Measurements from ENCODE around the gene SZT2. TPM values are rescaled to one million over a fixed set of nuclear protein-coding genes. Genes with fewer than 3 reads are reported as not detected.

The SZT2 gene
- total RNA-seq, 1 donor from 2014 or later, result 30.0 TPM

DNA sequence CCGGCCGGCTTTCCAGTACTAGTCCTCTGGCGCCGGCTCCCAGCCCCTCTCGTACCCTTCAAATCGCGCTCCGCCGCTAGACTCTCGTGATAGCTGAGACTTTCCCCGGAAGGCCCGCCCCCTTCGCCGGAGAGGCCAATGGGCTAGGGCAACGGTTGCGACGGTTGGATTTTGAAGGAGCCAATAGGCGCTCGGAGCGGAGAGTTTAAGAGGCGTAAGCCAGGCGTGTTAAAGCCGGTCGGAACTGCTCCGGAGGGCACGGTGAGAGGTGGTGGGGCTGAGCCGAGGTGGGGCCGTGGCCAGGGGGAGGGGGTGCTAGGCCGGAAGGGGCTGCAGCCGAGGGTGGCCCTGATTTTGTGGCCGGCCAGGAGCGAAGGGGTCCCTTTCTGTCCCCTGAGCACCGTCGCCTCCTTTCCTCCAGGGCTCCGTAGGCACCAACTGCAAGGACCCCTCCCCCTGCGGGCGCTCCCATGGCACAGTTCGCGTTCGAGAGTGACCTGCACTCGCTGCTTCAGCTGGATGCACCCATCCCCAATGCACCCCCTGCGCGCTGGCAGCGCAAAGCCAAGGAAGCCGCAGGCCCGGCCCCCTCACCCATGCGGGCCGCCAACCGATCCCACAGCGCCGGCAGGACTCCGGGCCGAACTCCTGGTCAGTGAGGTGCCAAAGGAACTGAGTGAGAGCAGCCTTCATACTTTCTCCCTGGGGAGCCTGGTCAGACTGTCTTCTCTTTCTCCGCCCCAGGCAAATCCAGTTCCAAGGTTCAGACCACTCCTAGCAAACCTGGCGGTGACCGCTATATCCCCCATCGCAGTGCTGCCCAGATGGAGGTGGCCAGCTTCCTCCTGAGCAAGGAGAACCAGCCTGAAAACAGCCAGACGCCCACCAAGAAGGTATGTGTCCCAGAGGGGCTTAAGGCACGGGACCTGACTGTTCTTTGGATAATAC is 30.7 kb upstream of the SZT2 start, which contains the start of gene CDC20:
Gene CDC20 (plus strand): TSS at position 236 of the 948 bp plus-strand sequence. CDS start 235 bp downstream, at position 471.
- Mint-ChIP-seq H3K4me1 (ENCODE audit: low read depth, unreplicated experiment) (peaks cover 2% of the 10 kb centered on the region), H3K27ac (ENCODE audit: unreplicated experiment) (peak within 1 kb of the TSS; percentile 94), H3K36me3 (ENCODE audit: low read depth, unreplicated experiment) (peaks cover 18% of the 10 kb centered on the region), H3K9me3 (ENCODE audit: unreplicated experiment) (no peaks in the 10 kb centered on the region), H3K4me3 (ENCODE audit: unreplicated experiment) (peak within 1 kb of the TSS; percentile 92), H3K27me3 (ENCODE audit: low read depth, unreplicated experiment) (no peaks in the 10 kb centered on the region)
- TF ChIP-seq, protein P1, sequence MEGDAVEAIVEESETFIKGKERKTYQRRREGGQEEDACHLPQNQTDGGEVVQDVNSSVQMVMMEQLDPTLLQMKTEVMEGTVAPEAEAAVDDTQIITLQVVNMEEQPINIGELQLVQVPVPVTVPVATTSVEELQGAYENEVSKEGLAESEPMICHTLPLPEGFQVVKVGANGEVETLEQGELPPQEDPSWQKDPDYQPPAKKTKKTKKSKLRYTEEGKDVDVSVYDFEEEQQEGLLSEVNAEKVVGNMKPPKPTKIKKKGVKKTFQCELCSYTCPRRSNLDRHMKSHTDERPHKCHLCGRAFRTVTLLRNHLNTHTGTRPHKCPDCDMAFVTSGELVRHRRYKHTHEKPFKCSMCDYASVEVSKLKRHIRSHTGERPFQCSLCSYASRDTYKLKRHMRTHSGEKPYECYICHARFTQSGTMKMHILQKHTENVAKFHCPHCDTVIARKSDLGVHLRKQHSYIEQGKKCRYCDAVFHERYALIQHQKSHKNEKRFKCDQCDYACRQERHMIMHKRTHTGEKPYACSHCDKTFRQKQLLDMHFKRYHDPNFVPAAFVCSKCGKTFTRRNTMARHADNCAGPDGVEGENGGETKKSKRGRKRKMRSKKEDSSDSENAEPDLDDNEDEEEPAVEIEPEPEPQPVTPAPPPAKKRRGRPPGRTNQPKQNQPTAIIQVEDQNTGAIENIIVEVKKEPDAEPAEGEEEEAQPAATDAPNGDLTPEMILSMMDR (IDR thresholded peaks at IDR 0.05; ENCODE audit: insufficient read depth, low read depth, low read length), result no peak
- no peak for TF ChIP-seq EZH2 (IDR thresholded peaks at IDR 0.05; ENCODE audit: insufficient read depth, low read length)
- Histone ChIP-seq H3K4me3 (ENCODE audit: insufficient read depth, low read depth, low read length) (peak within 1 kb of the TSS; percentile 79), H3K4me2 (ENCODE audit: low read length) (peak within 1 kb of the TSS; percentile 92), H3K27ac (ENCODE audit: low read depth, low read length) (peak within 1 kb of the TSS; percentile 72), H4K20me1 (ENCODE audit: insufficient read depth, low read length) (peaks cover 36% of the 10 kb centered on the region), H3K4me1 (ENCODE audit: insufficient read depth, low read length) (peaks cover 29% of the 10 kb centered on the region), H3K9me3 (ENCODE audit: insufficient read depth, low read depth, low read length) (no peaks in the 10 kb centered on the region), H3K27me3 (ENCODE audit: insufficient read depth, low read length) (no peaks in the 10 kb centered on the region), H3K79me2 (ENCODE audit: insufficient read depth, low read length) (peaks cover 50% of the 10 kb centered on the region), H2AFZ (ENCODE audit: low read depth, low read length) (peak within 1 kb of the TSS; percentile 71), H3K36me3 (ENCODE audit: insufficient read depth, low read length) (peaks cover 34% of the 10 kb centered on the region), H3K9ac (ENCODE audit: low read length) (peak within 1 kb of the TSS; percentile 88)
- FAIRE-seq (no peak), DNase-seq (ENCODE audit: low read depth) (peak; percentile 83)

DNA sequence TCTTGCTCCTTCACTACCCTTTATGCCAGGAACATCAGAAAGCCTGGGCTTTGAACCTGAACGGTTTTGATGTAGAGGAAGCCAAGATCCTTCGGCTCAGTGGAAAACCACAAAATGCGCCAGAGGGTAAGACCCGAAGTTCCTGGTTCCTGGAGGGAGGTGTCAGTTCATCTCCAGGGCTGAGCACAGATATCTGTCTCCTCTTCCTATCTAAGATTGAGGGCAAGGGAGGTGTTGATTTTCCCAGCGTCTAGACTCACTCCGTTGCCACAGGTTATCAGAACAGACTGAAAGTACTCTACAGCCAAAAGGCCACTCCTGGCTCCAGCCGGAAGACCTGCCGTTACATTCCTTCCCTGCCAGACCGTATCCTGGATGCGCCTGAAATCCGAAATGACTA is 30.0 kb upstream of the SZT2 start:
- Mint-ChIP-seq H3K27ac (ENCODE audit: unreplicated experiment) (peak overlapping the region; percentile 66), H3K9me3 (ENCODE audit: unreplicated experiment) (no peaks in the 10 kb centered on the region), H3K4me1 (ENCODE audit: low read depth, unreplicated experiment) (peaks cover 2% of the 10 kb centered on the region), H3K4me3 (ENCODE audit: unreplicated experiment) (peak overlapping the region; percentile 92), H3K27me3 (ENCODE audit: low read depth, unreplicated experiment) (no peaks in the 10 kb centered on the region), H3K36me3 (ENCODE audit: low read depth, unreplicated experiment) (peaks cover 24% of the 10 kb centered on the region)
- TF ChIP-seq, protein P1 (IDR thresholded peaks at IDR 0.05; ENCODE audit: insufficient read depth, low read depth, low read length), result no peak
- TF ChIP-seq EZH2 (IDR thresholded peaks at IDR 0.05; ENCODE audit: insufficient read depth, low read length), result no peak
- peak overlapping the region; percentile 72 for H3K27ac ChIP-seq (ENCODE audit: low read depth, low read length)
- H3K79me2 ChIP-seq (ENCODE audit: insufficient read depth, low read length), result peaks cover 57% of the 10 kb centered on the region
- no peak for FAIRE-seq
- no peak for DNase-seq (ENCODE audit: low read depth)
- H3K27me3 ChIP-seq (ENCODE audit: insufficient read depth, low read length), result no peaks in the 10 kb centered on the region
- no peaks in the 10 kb centered on the region for H3K9me3 ChIP-seq (ENCODE audit: insufficient read depth, low read depth, low read length)
- H2AFZ ChIP-seq (ENCODE audit: low read depth, low read length), result no peak overlapping the region
- peaks cover 43% of the 10 kb centered on the region for H4K20me1 ChIP-seq (ENCODE audit: insufficient read depth, low read length)
- peak overlapping the region; percentile 92 for H3K4me2 ChIP-seq (ENCODE audit: low read length)
- H3K9ac ChIP-seq (ENCODE audit: low read length), result peak overlapping the region; percentile 84
- H3K4me3 ChIP-seq (ENCODE audit: insufficient read depth, low read depth, low read length), result peak overlapping the region; percentile 79
- H3K4me1 ChIP-seq (ENCODE audit: insufficient read depth, low read length), result peaks cover 29% of the 10 kb centered on the region
- H3K36me3 ChIP-seq (ENCODE audit: insufficient read depth, low read length), result peaks cover 40% of the 10 kb centered on the region
